Kidney (tissue), 22 donors: Measurements from ENCODE around the gene ZDHHC23. TPM values are rescaled to one million over a fixed set of nuclear protein-coding genes. Genes with fewer than 3 reads are reported as not detected.
A peak's percentile ranks its signal among the peaks of the same experiment; 100 is the strongest.

Experiments used
- DNase-seq, 5 donors: peaks; one replicate each; pipeline ENCODE4 v3.0.0-alpha.2; 2013 to 2020
- FAIRE-seq: peaks from 2 replicates; lab custom pipeline; 2012; peaks lifted over from hg19 to GRCh38; lab: Jason Lieb, UNC
- H3K27ac ChIP-seq, 2 donors: one replicate each; pipeline ENCODE4 v1.7.0; 2013; ENCODE audit warnings: low read depth in 2 of 2, low read length in 2 of 2, inconsistent platforms in 1 of 2
- H3K27me3 ChIP-seq: one replicate; pipeline ENCODE4 v1.7.1; 2013; ENCODE audit warnings: low read length, inconsistent platforms; ENCODE audit not compliant: control insufficient read depth, insufficient read depth
- H3K36me3 ChIP-seq, 3 donors: one replicate each; pipeline versions ENCODE4 v1.7.0 to v1.7.1; 2013; ENCODE audit warnings: low read length in 3 of 3, control low read depth in 1 of 3, inconsistent platforms in 1 of 3; ENCODE audit not compliant: insufficient read depth in 3 of 3, control insufficient read depth in 2 of 3
- H3K4me1 ChIP-seq, 3 donors: one replicate each; pipeline versions ENCODE4 v1.7.0 to v1.7.1; 2013; ENCODE audit warnings: low read length in 3 of 3, inconsistent platforms in 1 of 3, low read depth in 1 of 3; ENCODE audit not compliant: control insufficient read depth in 2 of 3, insufficient read depth in 2 of 3
- H3K4me3 ChIP-seq, 3 donors: one replicate each; pipeline versions ENCODE4 v1.7.0 to v1.8.1; 2013; ENCODE audit warnings: low read length in 3 of 3, control low read depth in 1 of 3, inconsistent platforms in 1 of 3
- H3K9ac ChIP-seq, 3 donors: one replicate each; pipeline versions ENCODE4 v1.7.0 to v1.7.1; 2013; ENCODE audit warnings: low read length in 3 of 3, control low read depth in 1 of 3, inconsistent platforms in 1 of 3
- H3K9me3 ChIP-seq, 3 donors: one replicate each; pipeline versions ENCODE4 v1.7.0 to v1.7.1; 2013; ENCODE audit warnings: low read length in 3 of 3, control low read depth in 1 of 3, inconsistent platforms in 1 of 3; ENCODE audit not compliant: control insufficient read depth in 2 of 3, insufficient read depth in 1 of 3
- CTCF ChIP-seq: IDR thresholded peaks from 3 replicates; pipeline ENCODE4 v1.5.1; 2012; ENCODE audit warnings: mild to moderate bottlenecking, moderate library complexity, borderline replicate concordance; ENCODE audit not compliant: insufficient read depth; ENCODE audit errors: extremely low read depth
- intact Hi-C: fragments of 100-400 bp; cut with DNase I; formaldehyde crosslinking; loops from one replicate; pipeline ENCODE4 v1.11.1; 2022
- long read RNA-seq, 10 donors: library from polyadenylated mRNA in 1 of 10; unstranded in 1 of 10; transcript quantifications; one replicate each; pipeline ENCODE4 v2.0.0 and lab custom pipeline, GENCODE V29; 2021 to 2026
- polyA plus RNA-seq: library from polyadenylated mRNA; stranded (reverse); fragments of 350-450 nt; fragmentation: Illumina TruSeq; extraction: RNeasy Lipid Tissue Mini Kit (QIAGEN cat#74804); gene quantifications from one replicate; pipeline ENCODE4 v1.2.3, GENCODE V29; 2014; ENCODE audit warnings: low read depth, low replicate concordance; ENCODE audit not compliant: insufficient read depth
- total RNA-seq: library from RNA; stranded (reverse); fragmentation: NEBNext Ultra II Directional; extraction: Animal tissue kit (Norgen Biotek cat#: 25700); gene quantifications from one replicate; pipeline ENCODE4 v1.2.1, GENCODE V29; 2021
- donor health status: control.
- donor health status: control.
- donor health status: control.
- donor health status: control.
- donor health status: control.
- donor health status: DM: yes; HTN: yes; CAD: no.
- donor health status: Normal renal cell carcinoma (clear cell type).

Gene ZDHHC23
- 20.1 TPM for total RNA-seq
- polyA plus RNA-seq, result 4.8 TPM
- long read RNA-seq, donor 1, result 0 reads
- long read RNA-seq, donor 2, partial matches to known transcripts, result 5 of 5 reads
- long read RNA-seq, donor 2, other reads (novel, unspliced or antisense), result 0 of 5 reads
- long read RNA-seq, donor 3, result 0 reads
- long read RNA-seq, donor 4, result 0 reads
- long read RNA-seq, donor 5, result 0 reads
- long read RNA-seq, donor 6, result 0 reads
- long read RNA-seq, donor 7, partial matches to known transcripts, result 7 of 12 reads
- long read RNA-seq, donor 7, other reads (novel, unspliced or antisense), result 5 of 12 reads
- long read RNA-seq, donor 8, result 0 reads
- long read RNA-seq, donor 9, result 0 reads
- long read RNA-seq, donor 10, full-length matches to known transcripts, result 2 of 2 reads
- long read RNA-seq, donor 10, partial matches to known transcripts, result 0 of 2 reads
- long read RNA-seq, donor 10, other reads (novel, unspliced or antisense), result 0 of 2 reads

DNA sequence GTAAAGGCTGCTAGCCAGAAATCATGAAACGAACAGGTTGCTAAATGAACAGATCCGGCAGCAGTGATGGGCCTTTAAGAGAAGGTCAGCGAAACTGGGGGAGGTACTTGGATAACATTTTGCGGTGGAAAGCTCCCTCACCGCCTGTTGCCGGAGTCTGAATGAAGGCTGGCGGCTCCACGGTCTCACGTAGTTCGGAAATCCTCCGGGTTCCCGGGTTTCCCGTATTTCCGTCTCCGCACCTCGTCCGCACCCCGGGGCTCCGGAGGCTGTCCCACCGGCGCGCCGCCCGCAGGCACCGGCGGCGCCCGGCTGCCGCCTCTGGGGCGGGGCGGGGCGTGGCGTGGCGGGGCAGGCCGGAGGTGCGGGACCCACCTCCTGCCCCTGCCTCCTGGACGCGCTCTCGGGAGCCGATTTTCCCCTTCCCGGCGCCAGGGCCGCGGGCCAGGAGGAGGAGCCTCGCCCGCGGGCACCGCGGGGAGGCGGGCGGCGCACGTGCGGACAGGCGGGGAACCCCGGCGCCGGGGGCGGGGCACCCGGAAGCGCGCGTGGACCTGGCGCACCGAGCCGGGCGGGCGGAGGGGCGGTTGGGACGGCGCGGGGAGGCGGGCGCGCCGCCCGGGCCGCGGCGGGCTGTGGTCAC, at the start of gene ZDHHC23:
Gene ZDHHC23 (plus strand): TSS at position 642 of the 643 bp plus-strand sequence. CDS start 790 bp downstream, outside the sequence.
- Histone ChIP-seq H3K4me3 (peak within 1 kb of the TSS; percentile 60 to 88 (median 77)), H3K27ac (peak within 1 kb of the TSS; percentile 51 to 60), H3K9ac (peak within 1 kb of the TSS; percentile 22 to 53 (median 38)), H3K9me3 (no peaks in the 10 kb centered on the region), H3K36me3 (peaks cover 0 to 6% (median 5%) of the 10 kb centered on the region in 3 donors), H3K27me3 (no peaks in the 10 kb centered on the region), H3K4me1 (peaks cover 0 to 7% (median 0%) of the 10 kb centered on the region in 3 donors)
- DNase-seq (peak; percentile 57 to 91 (median 69)), FAIRE-seq (no peak)
- intact Hi-C loops, result no loop called here
- no peak for TF ChIP-seq CTCF

GRCh38 chr3:113898892-113899291, 48.9 kb upstream of the ZDHHC23 start:
- DNase-seq (no peak), FAIRE-seq (no peak)
- H3K9me3 ChIP-seq, result no peaks in the 10 kb centered on the region
- peak overlapping the region in 1 of 3 donors; percentile 34 for H3K9ac ChIP-seq
- no peaks in the 10 kb centered on the region for H3K36me3 ChIP-seq
- intact Hi-C loops, result no loop called here
- H3K4me1 ChIP-seq, result no peaks in the 10 kb centered on the region
- H3K4me3 ChIP-seq, result peak overlapping the region in 2 of 3 donors; percentile 86 to 89
- no peak for TF ChIP-seq CTCF
- no peaks in the 10 kb centered on the region for H3K27me3 ChIP-seq
- no peak overlapping the region for H3K27ac ChIP-seq

DNA sequence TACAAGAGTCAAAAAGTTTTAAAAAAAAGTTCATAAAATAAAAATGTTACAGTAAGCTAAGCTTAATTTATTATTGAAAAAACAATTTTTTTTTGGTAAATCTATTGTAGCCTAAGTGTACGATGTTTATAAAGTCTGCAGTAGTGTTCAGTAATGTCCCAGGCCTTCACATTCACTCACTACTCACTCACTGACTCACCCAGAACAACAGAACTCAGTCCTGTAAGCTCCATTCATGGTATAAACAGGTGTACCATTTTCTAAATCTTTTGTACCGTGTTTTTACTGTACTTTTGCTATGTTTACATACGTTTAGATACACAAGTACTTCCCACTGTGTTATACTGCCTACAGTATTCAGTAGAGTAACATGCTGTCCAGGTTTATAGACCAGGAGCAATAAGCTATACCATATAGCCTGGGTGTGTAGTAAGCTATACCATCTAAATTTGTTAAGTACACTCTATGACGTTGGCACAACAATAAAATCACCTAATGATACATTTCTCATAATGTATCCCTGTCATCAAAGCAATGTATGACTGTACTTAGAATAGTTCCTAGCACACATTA, 41.2 kb upstream of the ZDHHC23 start:
- intact Hi-C loops, result no loop called here
- no peak for TF ChIP-seq CTCF
- DNase-seq, result no peak
- no peaks in the 10 kb centered on the region for H3K27me3 ChIP-seq
- H3K36me3 ChIP-seq, result no peaks in the 10 kb centered on the region
- no peak overlapping the region for H3K27ac ChIP-seq
- H3K9me3 ChIP-seq, result no peaks in the 10 kb centered on the region
- H3K4me1 ChIP-seq, result no peaks in the 10 kb centered on the region
- H3K4me3 ChIP-seq, result no peak overlapping the region
- no peak for FAIRE-seq
- no peak overlapping the region for H3K9ac ChIP-seq
